GM12873 (cell line): ENCODE data around the gene IFI27L1.

Experiments used
- TF ChIP-seq, protein P1 (sequence below): IDR thresholded peaks from 2 replicates; pipeline ENCODE4 v1.5.1; 2012; ENCODE audit warnings: low read depth, mild to moderate bottlenecking, moderate library complexity, low read length, control low read depth; ENCODE audit not compliant: insufficient read depth; ENCODE audit errors: missing control alignments

The IFI27L1 gene

GRCh38 chr14:94044476-94045091 is 36.5 kb upstream of the IFI27L1 start:
- TF ChIP-seq, protein P1, sequence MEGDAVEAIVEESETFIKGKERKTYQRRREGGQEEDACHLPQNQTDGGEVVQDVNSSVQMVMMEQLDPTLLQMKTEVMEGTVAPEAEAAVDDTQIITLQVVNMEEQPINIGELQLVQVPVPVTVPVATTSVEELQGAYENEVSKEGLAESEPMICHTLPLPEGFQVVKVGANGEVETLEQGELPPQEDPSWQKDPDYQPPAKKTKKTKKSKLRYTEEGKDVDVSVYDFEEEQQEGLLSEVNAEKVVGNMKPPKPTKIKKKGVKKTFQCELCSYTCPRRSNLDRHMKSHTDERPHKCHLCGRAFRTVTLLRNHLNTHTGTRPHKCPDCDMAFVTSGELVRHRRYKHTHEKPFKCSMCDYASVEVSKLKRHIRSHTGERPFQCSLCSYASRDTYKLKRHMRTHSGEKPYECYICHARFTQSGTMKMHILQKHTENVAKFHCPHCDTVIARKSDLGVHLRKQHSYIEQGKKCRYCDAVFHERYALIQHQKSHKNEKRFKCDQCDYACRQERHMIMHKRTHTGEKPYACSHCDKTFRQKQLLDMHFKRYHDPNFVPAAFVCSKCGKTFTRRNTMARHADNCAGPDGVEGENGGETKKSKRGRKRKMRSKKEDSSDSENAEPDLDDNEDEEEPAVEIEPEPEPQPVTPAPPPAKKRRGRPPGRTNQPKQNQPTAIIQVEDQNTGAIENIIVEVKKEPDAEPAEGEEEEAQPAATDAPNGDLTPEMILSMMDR, result no peak

- TF ChIP-seq, protein P1, result no peak
Observed at GRCh38 chr14:94045101-94045500, 36.0 kb upstream of the IFI27L1 start.

GRCh38 chr14:94045563-94046345 is 35.4 kb upstream of the IFI27L1 start:
- TF ChIP-seq, protein P1, result no peak

GRCh38 chr14:94046696-94047250 is 34.3 kb upstream of the IFI27L1 start:
- TF ChIP-seq, protein P1, result no peak

- TF ChIP-seq, protein P1, result no peak
Observed at GRCh38 chr14:94047581-94047980, 33.5 kb upstream of the IFI27L1 start.

GRCh38 chr14:94048691-94049624 is 32.2 kb upstream of the IFI27L1 start:
- TF ChIP-seq, protein P1, result no peak
